ENCODE data around the gene NTM. TPM values are rescaled to one million over a fixed set of nuclear protein-coding genes. Genes with fewer than 3 reads are reported as not detected.

Gene NTM
- total and polyA plus RNA-seq, 7 donors: 0.07 to 1.1 (median 0.22) TPM; not detected in 2

- 82 to 89% (median 86%) methylated on average over 6 of the region's 6 CpGs for WGBS, 3 donors
- H3K27me3 ChIP-seq (ENCODE audit: insufficient read depth in 3 of 3, low read length in 2 of 3): peaks cover 0 to 3% (median 0%) of the 10 kb centered on the region in 3 donors
- TF ChIP-seq CTCF (IDR thresholded peaks at IDR 0.05): no peak
- DNase-seq (no peak), ATAC-seq (no peak)
- no peaks in the 10 kb centered on the region for H3K9me3 ChIP-seq
- H3K4me3 ChIP-seq: no peak overlapping the region
- H3K4me1 ChIP-seq: no peaks in the 10 kb centered on the region
- no peak overlapping the region for H3K27ac ChIP-seq
- intact Hi-C loops (cut with DNase I): no loop called here
- no peaks in the 10 kb centered on the region for H3K36me3 ChIP-seq (ENCODE audit: insufficient read depth in 1 of 2, low read depth in 1 of 2)
Observed at GRCh38 chr11:131773626-131774025, 403.2 kb downstream of the NTM start.

- no peak for TF ChIP-seq CTCF (IDR thresholded peaks at IDR 0.05)
- ATAC-seq: no peak
- Histone ChIP-seq H3K27me3 (ENCODE audit: insufficient read depth in 3 of 3, low read length in 2 of 3) (peaks cover 0 to 6% (median 3%) of the 10 kb centered on the region in 3 donors), H3K4me3 (no peak overlapping the region), H3K27ac (no peak overlapping the region), H3K4me1 (no peaks in the 10 kb centered on the region), H3K36me3 (ENCODE audit: insufficient read depth in 1 of 2, low read depth in 1 of 2) (no peaks in the 10 kb centered on the region), H3K9me3 (no peaks in the 10 kb centered on the region)
- 54 to 63% (median 59%) methylated on average over 3 of the region's 3 CpGs for WGBS, 3 donors
- intact Hi-C loops (cut with DNase I): no loop called here
- no peak for DNase-seq
Observed at GRCh38 chr11:131776211-131776610, 405.8 kb downstream of the NTM start.

GRCh38 chr11:131785801-131786200, 415.4 kb downstream of the NTM start:
- Histone ChIP-seq H3K9me3 (no peaks in the 10 kb centered on the region), H3K4me3 (no peak overlapping the region), H3K27me3 (ENCODE audit: insufficient read depth in 3 of 3, low read length in 2 of 3) (peaks cover 0 to 3% (median 0%) of the 10 kb centered on the region in 3 donors), H3K36me3 (ENCODE audit: insufficient read depth in 1 of 2, low read depth in 1 of 2) (no peaks in the 10 kb centered on the region), H3K4me1 (no peaks in the 10 kb centered on the region), H3K27ac (no peak overlapping the region)
- DNase-seq (no peak), ATAC-seq (no peak)
- no peak for TF ChIP-seq CTCF (IDR thresholded peaks at IDR 0.05)
- WGBS, 3 donors: 78 to 86% (median 81%) methylated on average over 7 of the region's 7 CpGs
- intact Hi-C loops (cut with DNase I): no loop called here

- no peaks in the 10 kb centered on the region for H3K9me3 ChIP-seq
- no peaks in the 10 kb centered on the region for H3K36me3 ChIP-seq (ENCODE audit: insufficient read depth in 1 of 2, low read depth in 1 of 2)
- no peak overlapping the region for H3K4me3 ChIP-seq
- ATAC-seq (no peak), DNase-seq (no peak)
- TF ChIP-seq CTCF (IDR thresholded peaks at IDR 0.05): no peak
- no peak overlapping the region for H3K27ac ChIP-seq
- H3K27me3 ChIP-seq (ENCODE audit: insufficient read depth in 3 of 3, low read length in 2 of 3): peaks cover 0 to 3% (median 0%) of the 10 kb centered on the region in 3 donors
- H3K4me1 ChIP-seq: no peaks in the 10 kb centered on the region
- intact Hi-C loops (cut with DNase I): no loop called here
- WGBS, 3 donors: 57 to 69% (median 58%) methylated on average over 3 of the region's 3 CpGs
Observed at GRCh38 chr11:131787119-131787518, 416.7 kb downstream of the NTM start.

- ATAC-seq: no peak
Observed at GRCh38 chr11:131790586-131790985, 420.2 kb downstream of the NTM start.

More at GRCh38 chr11:131790586-131790985, 420.2 kb downstream of the NTM start:
- H3K36me3 ChIP-seq (ENCODE audit: insufficient read depth in 1 of 2, low read depth in 1 of 2): no peaks in the 10 kb centered on the region
- peaks cover 0 to 3% (median 0%) of the 10 kb centered on the region in 3 donors for H3K27me3 ChIP-seq (ENCODE audit: insufficient read depth in 3 of 3, low read length in 2 of 3)
- no peaks in the 10 kb centered on the region for H3K9me3 ChIP-seq
- intact Hi-C loops (cut with DNase I): no loop called here
- TF ChIP-seq CTCF (IDR thresholded peaks at IDR 0.05): no peak
- no peak overlapping the region for H3K4me3 ChIP-seq
- no peak overlapping the region for H3K27ac ChIP-seq
- no peak for DNase-seq
- no peaks in the 10 kb centered on the region for H3K4me1 ChIP-seq
- 85 to 93% (median 87%) methylated on average over 1 of the region's 1 CpG for WGBS, 3 donors

All from psoas muscle (tissue), 8 donors.